NCI-H2107 treated with DMSO at 0.1 percent for 48 hours (cell line): ENCODE data around the gene IGF1.

Experiments used
- DNase-seq: peaks from one replicate; lab custom pipeline; 2025; ENCODE audit not compliant: unreplicated experiment; lab: John Stamatoyannopoulos, UW

The IGF1 gene

DNA sequence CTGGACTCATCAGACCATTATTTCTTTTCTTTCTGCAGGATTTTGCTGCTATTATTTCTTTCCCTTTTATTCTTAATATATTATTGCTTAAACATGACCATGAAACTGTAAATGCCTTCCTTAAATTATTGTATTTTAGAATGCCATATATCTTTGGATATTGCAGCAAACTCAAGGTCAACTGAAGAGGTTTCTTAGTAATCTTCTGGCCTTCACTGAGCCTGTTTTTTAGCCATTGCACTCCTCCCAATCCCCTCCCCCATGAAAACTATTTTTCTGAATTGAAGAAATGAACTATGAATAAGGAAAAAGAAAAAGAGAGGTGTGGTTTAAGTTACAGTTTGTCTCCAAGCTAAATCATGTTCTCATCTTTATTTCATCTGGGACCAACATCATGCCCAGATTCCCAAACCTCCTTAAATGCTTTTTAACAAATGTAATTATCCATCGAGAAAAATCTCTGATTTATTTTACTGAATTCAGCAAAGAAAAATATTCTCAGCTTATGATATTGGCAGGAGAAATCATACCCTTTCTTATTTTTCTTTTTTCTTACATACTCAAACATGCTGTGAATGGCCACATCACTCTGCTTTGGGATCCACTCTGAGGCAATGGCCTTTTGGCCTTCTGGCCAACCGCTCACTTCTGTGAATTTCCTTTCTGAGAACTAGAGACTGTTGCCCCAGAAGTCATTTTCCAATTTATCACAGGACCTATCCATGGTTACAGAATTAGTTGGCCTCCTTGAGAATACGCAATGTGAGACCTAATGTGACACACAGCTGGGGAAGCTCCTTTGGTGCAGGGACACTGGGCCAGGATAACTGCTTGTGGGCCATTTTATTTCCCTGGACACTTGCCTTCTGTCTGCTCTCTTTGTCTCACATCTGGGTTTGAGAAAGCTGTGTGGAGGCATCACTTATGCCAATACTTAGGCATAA lies 50.9 kb downstream of the IGF1 start:
- DNase-seq = no peak

DNA sequence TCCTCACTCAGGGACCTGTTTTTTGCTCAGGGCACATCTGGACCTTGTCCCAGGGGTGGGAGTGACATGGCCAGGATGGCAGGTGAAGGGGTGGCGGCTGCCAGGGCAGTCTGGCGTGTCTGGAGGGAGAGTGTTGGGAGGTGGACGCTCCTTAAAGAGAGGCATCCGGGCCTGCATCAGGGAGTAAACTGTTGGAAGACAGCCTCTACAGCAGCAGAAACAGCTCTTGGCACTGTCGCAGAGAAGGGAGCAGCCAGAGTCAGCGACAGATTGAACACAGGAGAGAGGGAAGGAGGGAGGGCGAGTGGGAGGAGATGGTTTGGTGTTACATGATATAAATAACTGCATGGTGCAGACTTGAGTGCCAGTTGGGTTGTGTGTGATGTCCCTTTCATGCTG lies 52.8 kb downstream of the IGF1 start:
- DNase-seq = no peak

DNA sequence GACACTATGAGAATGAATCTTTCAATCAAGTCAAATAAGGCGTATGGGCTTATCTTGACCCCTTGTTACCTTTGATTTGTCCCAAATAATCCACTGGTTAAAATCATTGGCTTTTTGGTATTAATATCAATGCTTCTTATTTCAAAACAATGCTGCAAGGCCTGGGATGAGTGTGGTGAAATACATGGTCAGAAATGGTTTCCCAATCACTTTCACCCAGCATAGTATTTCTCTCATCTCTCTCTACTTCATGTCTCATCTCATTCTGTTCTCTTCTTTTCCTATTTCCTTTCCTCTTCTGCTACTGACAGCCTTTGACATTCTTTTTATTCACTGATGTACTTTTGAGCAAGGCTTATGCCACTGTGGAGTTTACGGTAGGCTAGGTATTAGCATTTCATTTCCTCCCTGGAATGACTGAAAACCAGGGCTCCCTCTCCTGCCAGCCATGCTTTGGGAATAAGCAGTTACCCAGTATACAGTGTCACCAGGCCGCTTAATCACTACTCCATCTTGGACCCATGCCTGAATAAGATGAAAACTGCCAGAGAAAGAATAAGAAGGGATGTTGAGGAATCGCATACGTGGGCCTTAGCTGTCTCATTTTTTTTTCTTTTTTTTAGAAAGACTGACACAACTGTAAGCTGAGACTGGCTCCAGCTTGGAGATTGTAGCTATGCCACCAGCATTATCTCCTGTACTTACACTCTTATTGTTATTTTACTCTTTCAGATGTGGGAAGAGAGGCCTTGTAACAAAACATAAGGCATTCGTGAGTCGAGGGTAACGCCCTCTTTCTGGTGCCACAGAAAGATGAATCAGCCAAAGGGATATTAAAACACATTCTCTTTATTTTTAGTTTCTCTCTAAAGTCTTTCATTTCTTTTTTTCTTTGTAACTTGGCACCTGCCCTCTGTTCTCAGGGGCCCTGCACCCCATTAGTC lies 53.5 kb downstream of the IGF1 start:
- no peak for DNase-seq

DNA sequence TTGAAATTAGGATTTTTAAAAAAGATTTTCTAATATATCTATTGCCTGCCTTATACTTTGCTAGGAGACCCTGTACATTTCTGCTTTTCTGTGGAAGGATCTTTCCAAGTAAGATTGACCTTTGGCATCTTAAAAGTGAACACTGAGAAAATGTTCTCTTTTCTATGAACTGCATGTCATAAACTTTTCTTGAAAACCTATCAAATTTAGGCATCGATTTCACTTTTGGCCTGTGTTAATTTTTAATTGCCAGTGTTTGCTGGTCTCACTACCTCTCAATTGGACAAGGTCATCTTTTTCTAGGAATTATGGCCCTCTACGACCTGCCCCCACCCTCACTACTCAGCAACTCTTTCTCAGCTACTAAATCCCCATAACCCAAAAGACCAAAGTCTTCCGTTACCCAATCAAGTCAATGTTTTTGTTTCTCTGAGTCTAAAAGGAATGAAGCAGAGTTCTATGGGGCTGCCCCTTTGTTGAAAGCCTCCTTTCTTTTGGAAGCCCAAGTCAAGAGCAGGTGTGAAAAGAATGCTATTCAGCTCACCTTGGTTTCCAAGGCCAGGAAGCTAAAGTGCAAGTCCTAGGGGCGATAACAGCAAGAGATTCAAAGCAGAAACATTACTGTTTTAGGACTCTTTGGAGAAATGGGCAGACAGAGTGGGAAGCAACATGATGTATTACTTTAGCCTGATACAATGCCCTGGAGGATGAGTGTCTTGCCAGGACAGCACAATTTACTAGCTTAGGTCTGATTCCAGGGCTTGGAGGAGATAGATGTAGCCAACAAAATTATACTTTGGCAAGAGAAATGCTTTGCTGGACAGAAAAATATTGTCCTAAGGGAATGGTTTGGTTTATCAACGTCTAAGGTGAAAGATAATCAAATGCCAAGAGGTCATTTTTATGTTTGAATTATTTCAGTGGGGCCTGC lies 55.0 kb downstream of the IGF1 start:
- DNase-seq = no peak

DNA sequence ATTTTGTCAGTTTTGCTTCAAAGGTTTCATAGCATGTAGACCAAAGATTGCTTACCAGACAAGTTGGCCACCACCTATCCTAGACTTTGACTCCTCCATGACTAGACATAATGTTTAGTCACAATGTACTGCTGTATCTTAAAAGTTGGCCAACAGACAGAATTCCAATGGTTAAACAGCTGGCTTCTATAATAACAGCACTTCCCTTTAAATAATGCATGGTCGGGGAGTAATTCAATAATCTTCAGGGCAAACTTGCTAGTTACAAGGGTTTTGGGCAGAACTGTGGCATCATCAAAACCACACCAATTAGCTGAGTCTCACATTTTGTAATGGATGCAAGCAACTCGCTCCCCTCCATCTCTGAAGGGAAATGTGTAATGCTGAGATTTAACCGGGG lies 56.9 kb downstream of the IGF1 start:
- no peak for DNase-seq

DNA sequence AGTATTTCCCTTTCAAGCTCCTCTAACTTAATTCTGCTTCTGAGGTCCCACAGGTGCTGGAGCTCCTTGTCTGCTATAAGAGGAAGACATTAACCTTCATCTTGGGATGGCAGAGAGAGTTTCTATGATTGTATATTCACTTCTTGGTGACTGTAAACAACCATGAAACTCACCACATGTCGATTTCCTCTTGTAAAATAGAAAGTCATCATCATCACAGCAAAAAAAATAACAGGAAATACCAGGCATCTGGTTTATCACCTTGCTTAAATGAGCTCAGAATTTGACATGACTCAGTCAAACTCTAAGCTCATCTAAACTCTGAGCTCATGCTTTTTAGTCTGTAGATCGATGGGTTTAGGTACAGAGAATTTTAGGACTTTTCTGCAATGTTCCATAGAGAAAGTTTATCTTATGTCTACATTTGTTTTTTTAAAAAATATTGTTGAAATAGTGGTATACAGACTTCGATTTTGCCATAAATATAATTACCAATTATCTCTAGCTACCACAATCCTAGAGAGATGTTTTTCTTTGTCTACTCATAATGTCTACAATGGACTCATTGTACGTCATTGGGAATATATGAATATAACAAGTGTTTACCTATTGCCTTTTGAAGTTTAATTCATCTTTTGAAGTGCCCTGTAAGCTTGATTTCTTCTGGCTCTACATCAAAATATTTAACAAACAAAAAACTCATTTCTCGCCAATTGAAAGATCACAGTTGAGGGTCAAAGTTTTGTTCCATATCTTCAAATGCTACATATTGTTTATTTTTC lies 58.4 kb downstream of the IGF1 start:
- no peak for DNase-seq

DNA sequence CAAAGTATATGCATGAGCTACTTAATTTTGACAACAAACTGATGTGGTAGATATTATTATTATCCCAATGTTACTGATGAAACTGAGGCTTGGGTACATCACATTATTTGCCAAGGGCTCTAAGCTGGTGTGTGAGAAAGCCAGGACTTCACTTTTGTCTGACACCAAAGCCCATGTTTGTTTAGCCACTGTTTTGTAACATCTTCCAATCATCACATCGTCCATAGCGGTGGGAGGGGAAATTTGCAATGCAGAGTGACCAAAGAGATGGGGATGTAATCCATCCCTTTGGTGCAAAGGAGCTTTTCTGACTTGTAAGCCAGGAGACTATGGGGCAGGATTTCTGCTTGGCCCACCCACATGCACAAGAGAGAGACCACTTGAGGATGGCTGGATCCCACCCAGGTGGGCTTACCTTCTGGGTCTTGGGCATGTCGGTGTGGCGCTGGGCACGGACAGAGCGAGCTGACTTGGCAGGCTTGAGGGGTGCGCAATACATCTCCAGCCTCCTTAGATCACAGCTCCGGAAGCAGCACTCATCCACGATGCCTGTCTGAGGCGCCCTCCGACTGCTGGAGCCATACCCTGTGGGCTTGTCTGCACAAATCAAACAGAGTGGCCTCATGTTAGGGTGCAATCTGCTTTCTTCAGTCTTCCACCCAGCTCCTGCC lies 61.1 kb downstream of the IGF1 start:
- DNase-seq = no peak

DNA sequence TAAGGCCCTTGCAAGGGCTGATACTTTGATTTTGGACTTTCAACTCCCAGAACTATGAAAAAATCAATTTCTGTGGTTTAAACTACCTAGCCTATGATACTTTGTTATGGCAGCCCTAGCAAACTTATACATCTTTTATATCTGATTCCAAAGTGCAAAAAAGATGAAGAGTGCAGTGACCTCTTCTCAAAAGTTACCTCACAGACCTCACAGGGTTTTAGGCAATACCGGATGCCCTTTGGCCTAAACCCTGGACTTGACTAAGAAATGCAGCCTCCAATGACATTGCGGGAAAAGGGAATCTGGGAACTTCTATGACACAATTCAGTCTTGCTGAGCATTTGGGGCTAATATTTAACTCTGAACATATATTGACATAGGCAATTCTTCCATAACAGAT lies 63.3 kb downstream of the IGF1 start:
- no peak for DNase-seq

DNA sequence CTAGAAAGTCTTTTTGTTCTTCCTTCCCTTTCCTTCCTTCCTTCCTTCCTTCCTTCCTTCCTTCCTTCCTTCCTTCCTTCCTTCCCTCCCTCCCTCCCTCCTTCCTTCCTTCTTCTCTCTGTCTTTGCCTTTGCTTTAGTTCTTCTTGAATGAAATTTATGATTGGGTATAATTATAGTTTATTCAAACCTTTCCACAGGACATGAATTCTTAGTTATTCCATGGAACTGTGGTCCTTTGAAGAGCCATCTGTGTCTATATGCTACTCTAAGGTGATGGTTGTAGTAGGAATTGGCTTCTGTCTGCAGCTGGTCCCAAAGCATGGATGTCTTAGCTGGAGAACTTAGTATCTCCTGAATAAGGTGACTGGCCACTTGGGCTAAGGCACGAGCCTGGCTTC lies 64.8 kb downstream of the IGF1 start:
- DNase-seq = no peak

DNA sequence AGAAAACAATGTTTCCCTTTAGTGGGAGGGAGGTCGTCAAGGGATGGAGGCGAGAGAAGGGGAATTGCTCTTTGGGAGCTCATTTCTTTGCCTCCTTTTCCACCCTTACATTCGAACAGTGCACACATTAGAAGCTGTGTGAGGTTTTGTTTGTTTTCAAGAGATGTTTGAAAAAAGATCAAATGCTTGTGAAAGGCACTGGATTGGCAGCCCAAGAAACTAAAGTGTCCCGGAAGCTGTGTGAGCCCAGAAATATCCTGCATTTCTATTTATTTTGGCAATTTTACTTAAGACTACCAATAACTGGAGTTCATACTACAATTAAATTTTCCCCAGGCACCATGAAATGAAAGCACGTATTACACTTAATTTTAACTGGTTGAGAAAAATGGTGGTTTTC lies 67.0 kb downstream of the IGF1 start:
- no peak for DNase-seq

DNA sequence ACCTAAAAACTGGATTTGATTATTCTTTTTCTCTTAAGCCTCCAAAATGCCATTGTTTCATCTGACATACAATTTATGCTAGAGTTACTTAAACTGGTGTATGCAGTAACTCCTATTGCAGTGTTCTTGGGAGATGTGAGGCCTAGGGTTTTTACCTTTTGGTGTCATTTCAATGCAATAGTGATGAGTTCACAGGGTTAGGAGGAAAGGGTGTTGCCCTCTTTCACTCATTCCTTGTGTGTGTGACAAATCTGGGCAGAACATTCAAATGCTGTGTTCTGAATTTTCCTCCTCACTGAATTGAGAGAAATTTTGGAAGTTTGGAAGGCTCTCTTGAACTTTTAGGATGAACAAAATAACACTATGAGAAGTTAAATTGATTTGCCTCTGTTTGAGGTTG lies 69.9 kb downstream of the IGF1 start:
- no peak for DNase-seq

DNA sequence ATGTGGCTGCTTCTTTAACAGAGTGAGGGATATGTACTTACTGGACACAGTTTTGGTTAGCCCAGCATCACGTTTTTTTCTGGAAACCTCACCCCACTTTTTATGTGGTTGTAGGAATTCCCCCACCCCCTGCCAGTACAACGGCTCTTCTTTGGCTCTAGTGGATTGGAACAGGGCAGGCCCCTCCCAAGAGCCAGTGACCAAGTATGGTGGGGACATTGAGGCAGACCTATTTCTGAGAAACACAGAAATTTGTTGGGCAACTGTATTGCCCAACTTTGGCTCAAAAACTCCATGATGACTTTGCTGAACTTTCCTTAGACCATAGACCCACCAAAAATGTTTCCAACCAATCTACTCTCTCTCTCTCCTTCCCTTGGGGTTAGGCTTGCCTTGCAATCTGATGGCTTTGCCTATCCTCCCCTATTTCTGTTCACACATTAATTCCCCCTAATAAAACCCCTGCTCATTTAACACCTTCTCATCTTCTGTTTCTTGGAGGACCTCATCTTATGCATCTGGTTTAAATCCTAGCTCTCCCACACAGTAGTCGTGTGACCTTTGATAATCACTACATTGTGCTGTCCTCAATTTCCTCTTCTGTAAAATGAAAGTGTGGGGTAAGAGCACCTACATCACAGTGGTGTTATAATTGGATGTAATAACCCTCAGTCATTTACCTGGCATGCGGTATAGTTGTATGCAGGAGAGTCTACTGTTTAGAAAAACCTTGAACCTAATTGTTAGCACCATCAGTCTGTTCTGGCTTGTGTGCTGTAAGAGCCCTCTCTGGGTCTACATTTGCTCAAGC lies 71.7 kb downstream of the IGF1 start:
- no peak for DNase-seq

DNA sequence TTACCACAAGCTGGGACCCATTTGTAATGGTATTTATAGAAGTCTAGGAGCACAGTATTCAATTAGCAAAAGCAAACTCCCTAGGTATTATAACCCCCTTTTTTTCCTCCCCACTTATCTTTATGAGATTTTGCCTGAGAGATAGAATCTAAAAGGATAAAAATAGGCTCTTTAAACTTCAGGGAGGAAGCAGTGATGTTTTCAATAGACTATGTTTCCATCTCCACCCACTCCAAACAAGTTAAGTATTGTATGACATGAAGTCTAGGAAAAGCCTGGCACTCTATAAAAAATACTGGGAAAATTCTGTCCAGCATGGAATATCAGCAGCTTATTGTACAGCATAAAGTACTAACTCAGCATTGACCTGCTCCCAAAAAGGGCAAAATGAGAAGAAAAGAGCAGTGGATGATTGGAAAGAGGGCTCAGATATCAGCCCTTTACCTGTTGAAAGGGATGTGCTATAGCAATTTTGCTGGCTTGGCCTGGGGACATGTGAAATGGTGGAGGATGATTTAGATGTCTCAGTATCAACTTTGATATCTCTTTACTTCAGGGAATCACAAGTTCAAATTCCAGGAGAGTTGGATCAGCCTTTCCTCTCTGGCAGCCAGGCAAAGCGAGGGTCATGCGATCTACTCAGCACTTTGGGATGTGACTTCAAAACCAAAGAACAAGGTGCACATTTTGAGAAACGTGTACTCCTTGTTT lies 72.4 kb downstream of the IGF1 start:
- no peak for DNase-seq

DNA sequence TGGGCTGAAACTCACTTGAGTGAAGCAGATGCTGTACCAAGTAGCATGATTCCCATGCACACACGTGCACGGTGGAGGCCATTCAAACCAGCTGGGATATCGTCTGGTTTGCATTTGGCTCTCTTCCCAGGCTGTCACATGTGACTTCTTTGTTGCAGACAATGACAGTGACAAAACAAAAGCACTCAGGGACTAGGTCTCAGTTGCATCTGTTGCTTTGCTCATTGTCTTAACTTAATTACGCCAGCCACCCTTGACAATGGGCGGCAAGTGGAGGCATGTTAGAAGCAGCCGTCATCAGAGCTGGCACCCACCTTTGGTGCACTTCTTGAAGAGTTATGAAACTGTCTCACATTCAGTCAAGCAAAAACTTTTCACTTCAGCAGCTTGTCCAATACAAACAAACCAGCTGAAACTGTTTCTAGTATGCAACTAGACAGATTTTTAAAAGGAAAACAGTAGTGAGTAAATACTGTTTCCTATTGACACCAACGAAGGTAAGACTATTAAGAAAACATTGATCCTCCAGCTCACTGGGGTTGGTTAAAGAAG lies 74.3 kb downstream of the IGF1 start:
- DNase-seq = peak; percentile 36

DNA sequence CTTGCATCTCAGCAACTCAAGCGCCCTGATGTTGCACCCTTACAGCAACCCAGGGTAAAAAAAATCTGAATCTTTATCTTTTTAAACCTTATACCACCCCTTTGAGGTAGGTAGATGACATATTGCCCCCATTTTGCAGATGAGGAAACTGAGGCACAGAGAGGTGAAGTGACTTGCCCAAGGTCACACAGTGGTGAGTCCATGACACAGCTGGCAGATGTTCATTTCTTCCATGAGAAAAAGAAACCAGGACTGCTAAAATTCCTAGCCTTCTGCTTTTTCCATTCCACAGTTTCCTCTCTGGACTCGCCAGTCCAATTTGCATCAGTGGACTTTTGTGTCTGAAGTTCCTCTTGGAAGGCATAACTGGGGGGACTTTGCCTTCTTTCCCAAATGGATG lies 79.3 kb downstream of the IGF1 start:
- DNase-seq = no peak

DNA sequence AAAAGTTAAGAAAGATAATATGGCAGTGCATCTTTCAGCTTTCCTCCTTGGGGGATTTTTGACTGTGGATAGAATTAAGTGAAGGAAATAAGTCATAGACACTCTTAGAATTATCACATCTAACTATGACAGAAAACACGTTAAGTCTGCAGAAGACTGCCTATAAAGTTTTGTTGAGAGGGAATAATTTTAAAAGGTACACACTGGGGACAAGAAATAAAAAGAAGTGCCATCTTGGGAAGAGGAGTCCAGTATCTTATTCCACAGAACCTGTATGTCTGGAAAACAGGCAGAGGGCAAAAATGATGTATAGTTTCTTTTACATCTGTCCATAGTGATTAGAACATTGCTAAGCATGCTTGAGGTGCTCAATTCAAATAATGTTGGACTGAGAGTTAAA lies 80.7 kb downstream of the IGF1 start:
- DNase-seq = no peak

DNA sequence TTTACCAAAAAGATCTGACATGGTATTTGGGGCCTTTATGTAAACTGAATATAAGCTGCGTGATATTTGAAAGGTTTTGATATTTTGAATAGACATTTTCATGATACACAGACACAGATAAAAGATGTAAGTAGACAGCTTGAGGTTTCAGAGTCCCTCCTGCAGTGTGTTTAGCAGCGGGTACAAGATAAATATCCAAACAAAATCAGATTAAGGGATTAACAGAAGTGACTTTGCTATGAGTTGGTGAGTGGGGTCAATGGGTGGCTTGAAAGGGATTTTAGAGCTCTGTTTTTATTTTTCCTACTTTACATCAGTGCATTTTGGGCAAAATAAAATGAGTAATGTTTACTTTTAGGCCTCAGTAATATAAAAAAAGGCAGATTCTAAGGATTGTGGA lies 84.1 kb downstream of the IGF1 start:
- DNase-seq = no peak

DNA sequence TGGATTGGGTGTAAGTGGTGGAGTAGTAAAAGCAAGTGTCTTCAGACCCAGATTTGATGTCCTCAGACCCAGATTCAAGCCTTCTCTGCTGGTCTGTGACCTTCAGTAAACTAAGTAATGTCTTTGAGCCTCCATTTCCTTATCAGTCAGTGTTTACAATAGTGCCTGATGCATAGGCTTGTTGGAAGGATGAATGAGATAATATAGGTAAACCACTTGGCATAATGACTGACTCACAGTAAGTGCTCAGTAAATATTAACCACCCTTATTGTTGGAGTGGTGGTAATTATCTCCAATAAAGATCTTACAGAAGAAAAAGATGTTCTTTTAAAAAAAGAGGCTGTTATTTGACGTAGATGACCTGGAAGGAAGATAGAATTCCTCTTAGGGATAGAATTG lies 86.2 kb downstream of the IGF1 start:
- no peak for DNase-seq
